Suppressor macrophage (primary cell): ENCODE measurements around the gene ABCC5.

Experiments
- DNase-seq, 4 experiments: peaks; one replicate each; pipeline ENCODE4 v3.0.0-alpha.2; 2020 to 2022

The ABCC5 gene

GRCh38 chr3:184016169-184016570 lies 1.5 kb downstream of the ABCC5 start:
- peak in 2 of 4 experiments; percentile 22 to 26 for DNase-seq

- DNase-seq = no peak
Observed at GRCh38 chr3:184015381-184016019, 2.2 kb downstream of the ABCC5 start.

GRCh38 chr3:184011937-184012889 lies 5.5 kb downstream of the ABCC5 start:
- DNase-seq = no peak

- DNase-seq = no peak
Observed at GRCh38 chr3:184011230-184011876, 6.3 kb downstream of the ABCC5 start.

- peak; percentile 12 to 70 (median 42) for DNase-seq
Observed at GRCh38 chr3:184008161-184008560, 9.5 kb downstream of the ABCC5 start.

- peak in 3 of 4 experiments; percentile 38 to 54 (median 52) for DNase-seq
Observed at GRCh38 chr3:184007143-184007813, 10.4 kb downstream of the ABCC5 start.

- DNase-seq = peak; percentile 76 to 90 (median 86)
Observed at GRCh38 chr3:184005941-184006507, 11.7 kb downstream of the ABCC5 start.

DNA sequence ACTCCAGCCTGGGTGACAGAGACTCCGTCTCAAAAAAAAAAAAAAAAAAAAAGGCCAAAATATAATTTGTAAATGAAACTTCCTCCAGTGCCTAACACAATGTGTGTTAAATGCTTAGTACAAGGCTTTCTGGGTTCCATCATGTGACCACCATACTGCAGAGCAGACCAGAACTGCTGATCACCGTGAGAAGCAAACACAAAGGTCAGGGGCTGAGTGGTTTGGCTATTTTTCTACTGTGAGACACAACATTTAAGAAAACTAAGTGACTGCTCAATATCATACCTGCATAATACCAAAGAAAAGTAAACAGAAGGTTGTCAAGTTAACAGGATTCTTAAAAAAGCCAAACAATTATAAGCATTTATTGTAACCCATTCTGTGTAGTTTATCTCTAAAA lies 13.2 kb downstream of the ABCC5 start:
- peak; percentile 72 to 95 (median 89) for DNase-seq

- DNase-seq = peak in 1 of 4 experiments; percentile 7
Observed at GRCh38 chr3:184003187-184003967, 14.3 kb downstream of the ABCC5 start.

DNA sequence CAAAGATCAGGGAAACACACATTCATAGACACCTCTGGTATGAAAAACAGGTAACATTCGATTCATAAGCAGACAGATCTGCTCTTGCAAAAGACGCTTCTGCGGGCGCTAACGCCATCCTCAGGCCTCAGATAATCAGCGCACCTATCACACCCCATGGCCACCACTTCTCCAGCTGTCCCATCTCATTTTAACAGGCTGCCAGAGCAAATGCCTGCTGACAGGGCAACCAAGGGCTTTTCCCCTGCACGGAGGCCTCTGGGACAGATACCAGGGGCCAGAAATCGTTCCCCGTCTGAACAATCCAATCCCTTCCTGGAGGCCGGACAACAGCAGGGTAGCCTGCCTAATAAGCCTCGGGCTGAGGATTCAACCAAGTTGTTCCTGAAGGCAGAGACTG lies 15.2 kb downstream of the ABCC5 start:
- DNase-seq = no peak

GRCh38 chr3:184001761-184002160 lies 15.9 kb downstream of the ABCC5 start:
- DNase-seq = peak in 3 of 4 experiments; percentile 40 to 58 (median 48)

DNA sequence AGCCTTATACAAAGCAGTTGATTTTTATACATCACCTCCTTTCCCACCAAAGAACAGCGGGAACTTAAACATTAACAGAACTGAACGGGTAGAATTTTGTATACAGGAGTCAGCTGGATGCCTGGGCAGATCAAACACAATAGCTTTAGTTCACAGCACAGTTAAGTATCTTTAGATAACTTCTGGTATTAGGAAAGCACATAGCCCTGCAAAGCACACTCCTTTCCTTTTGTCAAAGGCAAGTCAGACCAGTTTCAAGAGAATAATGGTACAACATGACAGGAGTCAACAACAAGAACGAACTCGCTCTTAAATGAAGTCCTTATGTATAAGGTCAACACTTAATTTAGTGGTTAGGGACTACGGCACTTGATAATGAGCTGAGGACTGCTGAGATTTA lies 26.3 kb downstream of the ABCC5 start:
- no peak for DNase-seq

- no peak for DNase-seq
Observed at GRCh38 chr3:183988216-183988790, 29.4 kb downstream of the ABCC5 start.

DNA sequence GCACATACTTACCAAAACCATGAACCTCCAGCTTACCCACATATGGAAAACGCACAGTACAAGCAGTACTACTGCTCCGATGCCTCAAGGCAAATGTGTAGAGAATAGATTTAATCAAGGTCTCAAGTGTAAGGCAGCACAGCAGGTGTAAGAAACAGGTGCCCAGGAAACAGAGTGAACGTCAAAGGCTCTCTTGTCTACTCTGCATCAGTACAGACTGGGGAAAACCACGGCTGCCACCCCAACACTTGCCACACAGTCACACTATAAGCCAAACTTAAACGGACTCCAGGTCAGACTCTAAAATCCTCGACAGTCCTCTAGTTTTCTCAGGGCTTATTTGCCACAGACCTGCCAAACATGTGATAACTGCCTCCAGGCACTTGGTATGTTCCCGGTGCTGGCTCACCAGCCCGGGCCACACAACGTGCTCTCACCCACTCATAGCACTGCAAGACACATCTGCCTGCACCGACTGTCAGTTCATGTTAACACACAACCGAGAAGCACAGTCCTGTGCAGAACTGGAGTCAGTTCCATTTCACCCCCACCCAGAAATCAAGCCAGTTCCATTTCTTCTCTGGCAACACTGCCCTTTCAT lies 30.6 kb downstream of the ABCC5 start:
- DNase-seq = no peak

- no peak for DNase-seq
Observed at GRCh38 chr3:183984749-183985729, 32.6 kb downstream of the ABCC5 start.

DNA sequence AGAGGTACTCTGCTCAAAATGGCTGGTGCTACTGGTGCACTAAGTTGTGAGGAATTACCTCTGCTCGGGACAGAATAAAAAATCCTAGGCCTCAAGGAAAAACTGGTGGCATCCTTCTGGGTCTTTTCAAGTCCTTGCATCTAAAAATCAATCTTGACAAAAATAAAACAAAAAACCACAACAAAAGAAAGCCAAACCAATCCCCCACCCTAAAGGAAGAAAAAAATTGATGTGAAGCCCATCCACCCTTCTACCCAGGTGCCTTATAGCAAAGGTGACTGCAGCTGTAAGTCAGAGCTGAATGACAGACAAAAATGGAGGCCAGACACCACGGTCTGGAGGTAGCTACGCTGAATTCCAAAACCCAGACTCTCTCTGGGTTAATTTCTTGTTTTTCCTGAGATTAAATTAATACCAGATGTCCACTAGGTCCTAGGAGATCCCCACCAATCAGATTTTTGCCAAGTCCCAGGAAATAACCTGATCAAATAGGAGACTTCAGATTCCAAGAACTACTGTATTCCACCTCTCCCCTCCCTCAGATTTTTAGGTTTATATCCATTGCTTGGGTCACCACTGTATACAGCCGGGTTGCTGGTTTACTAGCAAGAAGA lies 33.5 kb downstream of the ABCC5 start:
- no peak for DNase-seq

DNA sequence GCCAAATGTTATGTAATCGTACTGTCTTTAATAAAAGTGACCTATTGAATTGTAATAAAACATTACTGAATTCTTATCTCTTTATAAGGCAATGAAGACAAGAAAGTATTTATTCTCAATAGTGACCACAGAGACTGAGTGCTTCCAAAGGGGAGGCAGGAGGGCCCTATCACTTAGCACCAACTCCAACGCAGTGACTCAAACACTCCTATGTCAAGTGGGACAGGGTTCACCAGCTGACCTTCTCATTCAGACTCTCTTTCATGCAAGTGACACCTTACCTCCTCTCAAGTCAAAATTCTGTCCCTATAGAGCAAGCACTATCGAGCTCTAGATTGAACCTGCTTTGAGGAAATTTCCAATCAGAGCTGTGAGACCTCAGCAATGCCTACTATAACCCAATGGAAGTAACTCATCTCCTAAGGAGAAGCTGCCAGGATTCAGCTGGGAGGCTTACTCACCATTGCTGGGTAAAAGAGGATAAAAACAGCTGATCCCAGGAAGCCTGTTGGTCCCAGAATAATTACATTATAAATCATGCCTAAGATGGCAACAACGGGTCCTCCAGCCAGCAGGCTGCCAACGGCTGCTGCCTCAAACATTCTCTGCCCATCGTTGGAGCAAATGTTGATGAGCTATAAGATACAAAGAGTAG lies 35.6 kb downstream of the ABCC5 start:
- no peak for DNase-seq

GRCh38 chr3:183980403-183980802 lies 37.3 kb downstream of the ABCC5 start:
- DNase-seq = no peak
